HTR-8/SVneo (cell line): ENCODE data around the gene ELOB.

Source experiments
- DNase-seq: peaks from one replicate; pipeline ENCODE4 v3.0.0; 2011; ENCODE audit warnings: low spot score, mixed read lengths; ENCODE audit not compliant: insufficient read length
- FAIRE-seq: peaks from 2 replicates; lab custom pipeline; 2011; peaks lifted over from hg19 to GRCh38; lab: Jason Lieb, UNC

Gene ELOB

DNA sequence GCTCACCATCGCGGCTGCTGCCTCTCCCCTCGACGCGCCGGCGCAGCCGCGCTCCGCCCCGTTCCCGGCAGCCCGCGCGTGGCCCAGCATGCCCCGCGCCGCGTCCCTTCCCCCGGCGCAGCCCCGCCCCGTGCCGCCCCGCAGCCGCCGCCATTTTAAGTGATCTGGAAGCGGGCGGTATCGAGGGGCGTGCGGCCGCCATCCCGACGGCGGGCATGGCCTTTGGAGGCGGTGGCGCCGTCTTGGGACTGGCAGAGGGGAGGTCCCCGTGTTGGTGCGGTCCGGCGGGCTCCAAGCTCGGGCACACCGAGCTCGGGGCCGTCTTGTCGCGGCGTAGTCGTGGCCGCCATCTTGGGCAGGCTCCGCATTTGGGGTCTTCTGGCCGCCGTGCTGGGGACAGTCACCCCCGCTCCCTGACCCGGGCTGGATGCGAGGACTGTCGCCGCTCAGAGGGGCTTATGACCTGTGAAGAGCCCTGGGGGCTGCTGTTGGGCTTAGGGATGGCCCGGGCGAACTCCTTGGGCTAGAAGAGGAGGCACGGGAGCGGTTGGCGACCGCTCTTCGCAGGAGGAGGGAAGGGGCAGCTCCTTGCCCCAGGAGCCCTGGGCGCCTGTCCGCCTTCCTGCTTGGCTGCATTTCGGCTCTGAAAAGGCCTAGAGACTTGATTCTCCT is at the start of gene ELOB:
TSS of gene ELOB (minus strand) at position 50 of the 672 bp plus-strand sequence. CDS start at position 9, 41 bp downstream.
- DNase-seq (peak; percentile 86), FAIRE-seq (peak; percentile 80)

DNA sequence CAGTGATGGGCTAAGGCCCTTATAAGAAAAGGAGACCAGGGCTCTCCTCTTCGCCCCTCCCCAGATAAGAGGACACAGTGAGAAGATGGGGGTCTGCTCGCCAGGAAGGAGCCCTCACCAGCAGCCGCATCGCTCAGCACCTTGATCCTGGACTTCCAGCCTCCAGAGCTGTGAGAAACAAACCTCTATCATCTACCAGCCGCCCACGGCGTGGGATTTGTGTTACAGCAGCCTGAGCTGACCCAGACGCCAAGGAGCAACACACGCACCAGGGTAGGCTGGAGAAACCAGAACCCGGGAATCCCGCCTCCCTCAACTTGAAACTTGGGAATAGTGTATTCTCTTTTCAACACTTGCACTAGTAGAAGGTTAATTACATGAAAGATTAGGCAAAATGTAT is 48.8 kb upstream of the ELOB start:
- DNase-seq (no peak), FAIRE-seq (no peak)

DNA sequence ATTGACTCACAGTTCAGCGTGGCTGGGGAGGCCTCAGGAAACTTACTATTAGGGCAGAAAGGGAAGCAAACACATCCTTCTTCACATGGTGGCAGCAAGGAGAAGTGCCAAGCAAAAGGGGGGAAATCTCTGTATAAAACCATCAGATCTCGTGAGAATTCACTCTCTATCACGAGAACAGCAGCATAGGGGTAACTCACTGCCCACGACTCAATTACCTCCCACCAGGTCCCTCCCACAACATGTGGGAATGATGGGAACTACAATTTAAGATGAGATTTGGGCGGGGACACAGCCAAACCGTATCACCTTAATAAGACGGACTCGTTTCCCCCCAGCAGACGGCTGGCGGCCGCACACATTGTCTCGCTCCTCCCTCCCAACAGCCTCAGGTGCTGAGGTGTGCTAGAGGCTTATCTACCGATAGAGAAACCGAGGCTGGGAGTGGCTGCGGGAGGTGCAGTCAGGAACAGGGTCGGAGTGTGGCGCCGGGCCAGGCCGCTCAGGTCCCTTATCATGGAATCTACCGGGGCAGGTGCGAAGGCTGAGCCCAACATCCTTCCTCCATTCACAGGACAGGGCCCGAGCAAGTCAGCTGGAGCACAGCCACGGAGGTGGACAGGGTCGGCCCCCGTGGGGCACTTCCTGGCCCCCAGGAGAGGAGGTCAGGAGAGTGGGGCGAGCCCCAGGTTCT is 48.1 kb upstream of the ELOB start:
- DNase-seq, result no peak
- no peak for FAIRE-seq

- DNase-seq (no peak), FAIRE-seq (no peak)
These were observed 47.5 kb upstream of the ELOB start for GRCh38 chr16:2824626-2825025.

- no peak for DNase-seq
- FAIRE-seq, result no peak
These were observed 45.4 kb upstream of the ELOB start for GRCh38 chr16:2822496-2822895.

GRCh38 chr16:2822158-2822495 is 45.0 kb upstream of the ELOB start:
- DNase-seq (no peak), FAIRE-seq (no peak)

DNA sequence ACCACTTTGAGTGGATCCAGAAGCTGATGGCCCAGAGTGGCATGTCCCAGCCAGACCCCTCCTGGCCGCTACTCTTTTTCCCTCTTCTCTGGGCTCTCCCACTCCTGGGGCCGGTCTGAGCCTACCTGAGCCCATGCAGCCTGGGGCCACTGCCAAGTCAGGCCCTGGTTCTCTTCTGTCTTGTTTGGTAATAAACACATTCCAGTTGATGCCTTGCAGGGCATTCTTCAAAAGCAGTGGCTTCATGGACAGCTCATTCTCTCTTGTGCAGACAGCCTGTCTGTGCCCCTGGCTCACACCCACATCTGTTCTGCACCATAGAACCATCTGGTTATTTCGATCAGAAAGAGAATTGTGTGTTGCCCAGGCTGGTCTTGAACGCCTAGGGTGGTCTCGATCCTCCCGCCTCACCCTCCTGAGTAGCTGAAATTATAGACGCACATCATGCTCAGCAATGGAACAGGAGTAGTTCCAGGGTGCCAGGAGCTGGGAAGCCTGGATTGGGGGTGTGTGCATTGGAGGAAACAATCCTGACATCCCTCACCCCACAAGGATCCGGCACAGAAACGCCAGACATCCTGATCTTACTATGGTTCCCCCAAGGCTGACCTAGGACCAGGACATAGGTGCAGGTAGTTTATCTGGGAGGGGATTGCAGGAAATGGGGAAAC is 44.5 kb upstream of the ELOB start:
- FAIRE-seq (no peak), DNase-seq (no peak)

- DNase-seq (no peak), FAIRE-seq (no peak)
These were observed 43.9 kb upstream of the ELOB start for GRCh38 chr16:2820836-2821486.

- DNase-seq (no peak), FAIRE-seq (no peak)
These were observed 43.1 kb upstream of the ELOB start for GRCh38 chr16:2819939-2820835.

GRCh38 chr16:2819179-2819938 is 42.3 kb upstream of the ELOB start:
- FAIRE-seq (no peak), DNase-seq (no peak)

DNA sequence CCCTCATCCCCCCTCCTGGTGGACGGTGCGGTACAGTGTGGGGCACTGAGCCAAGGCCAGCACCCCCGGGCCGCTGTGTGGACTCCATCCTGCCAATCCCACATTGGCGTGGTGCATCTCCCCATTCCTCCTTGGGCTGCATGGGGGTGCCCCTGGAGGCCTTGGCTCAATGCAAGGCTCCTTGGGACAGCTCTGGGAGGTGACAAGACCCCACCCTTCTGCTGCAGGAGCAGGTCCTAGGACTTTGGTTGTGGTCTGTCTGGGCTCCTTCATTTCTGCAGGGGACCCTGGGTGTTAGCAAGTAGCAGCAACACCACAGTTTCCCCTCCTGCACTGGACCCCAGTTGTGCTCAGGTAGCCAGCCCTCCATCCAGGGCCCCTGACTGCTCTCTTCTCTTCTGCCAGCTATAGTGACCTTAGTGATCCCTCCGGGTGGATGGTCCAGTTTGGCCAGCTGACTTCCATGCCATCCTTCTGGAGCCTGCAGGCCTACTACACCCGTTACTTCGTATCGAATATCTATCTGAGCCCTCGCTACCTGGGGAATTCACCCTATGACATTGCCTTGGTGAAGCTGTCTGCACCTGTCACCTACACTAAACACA is 41.3 kb upstream of the ELOB start:
- DNase-seq (no peak), FAIRE-seq (no peak)

GRCh38 chr16:2817340-2818271 is 40.5 kb upstream of the ELOB start:
- FAIRE-seq, result no peak
- DNase-seq, result no peak

GRCh38 chr16:2816751-2817339 is 39.8 kb upstream of the ELOB start, which contains the start of gene PRSS21:
Gene PRSS21, plus strand, starts transcription at chr16:2817237. Its CDS starts 32 bp downstream, at chr16:2817269.
- no peak for FAIRE-seq

DNA sequence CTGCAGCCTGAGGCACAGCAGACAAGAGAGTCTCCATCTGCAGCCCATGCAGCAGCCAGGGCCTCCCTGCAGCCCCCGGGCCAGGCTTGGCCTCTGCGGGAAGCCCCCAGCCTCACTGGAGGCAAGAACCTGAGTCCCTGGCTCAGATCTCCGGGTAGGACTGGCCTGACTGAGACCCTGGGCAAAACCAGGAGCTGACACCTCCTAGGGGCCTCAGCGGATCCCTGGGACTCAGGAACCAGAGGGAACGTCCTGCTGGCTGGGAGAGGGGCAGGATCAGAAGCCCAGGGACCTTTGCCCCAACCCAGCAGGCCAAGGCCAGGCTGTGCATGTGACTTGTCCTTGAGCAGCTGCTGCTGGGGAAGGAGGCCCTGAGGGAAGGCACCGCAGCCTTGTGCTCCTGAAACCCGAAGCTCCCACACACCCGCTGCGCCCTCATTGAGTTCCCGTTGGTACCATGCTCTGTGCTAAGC is 38.3 kb upstream of the ELOB start:
- FAIRE-seq, result no peak

More at GRCh38 chr16:2816751-2817339, 39.8 kb upstream of the ELOB start, which contains the start of gene PRSS21:
- DNase-seq, result no peak

DNA sequence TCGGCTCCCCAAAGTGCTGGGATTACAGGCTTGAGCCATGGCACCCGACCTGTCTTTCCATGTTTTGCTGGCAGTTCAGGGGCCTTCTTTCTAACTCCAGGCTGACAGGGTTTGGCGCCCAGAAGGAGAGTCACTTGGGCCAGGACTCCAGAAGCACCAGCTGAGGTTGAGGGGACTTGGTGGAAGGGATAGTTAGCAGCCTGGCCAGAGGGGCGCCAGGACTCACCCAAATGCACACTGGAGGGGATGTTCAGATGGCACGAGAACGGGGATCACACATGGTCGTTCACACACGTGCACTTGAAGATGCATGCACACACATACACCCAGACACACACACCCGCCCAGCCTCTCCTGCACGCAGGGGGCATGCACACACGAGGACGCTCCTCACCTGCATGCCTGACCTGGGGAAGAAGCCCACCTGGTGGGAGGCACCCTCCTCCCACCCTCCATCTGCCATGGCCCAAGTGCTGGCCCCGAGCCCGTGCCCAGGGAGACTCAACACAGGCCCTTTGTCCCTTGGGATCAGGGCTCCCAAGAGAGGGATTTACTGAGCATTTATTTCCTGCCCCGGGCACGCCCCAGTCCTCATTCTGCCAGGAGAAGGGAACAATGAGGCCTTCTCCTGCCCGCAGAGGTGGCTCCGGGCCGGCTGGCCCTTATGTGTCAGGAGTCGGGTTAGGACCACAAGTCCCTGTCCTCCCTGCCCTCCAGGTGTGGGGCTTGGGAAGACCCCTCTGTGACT is 37.6 kb upstream of the ELOB start:
- FAIRE-seq, result no peak
- DNase-seq, result no peak

More for the DNA sequence above, 38.3 kb upstream of the ELOB start:
- no peak for DNase-seq

DNA sequence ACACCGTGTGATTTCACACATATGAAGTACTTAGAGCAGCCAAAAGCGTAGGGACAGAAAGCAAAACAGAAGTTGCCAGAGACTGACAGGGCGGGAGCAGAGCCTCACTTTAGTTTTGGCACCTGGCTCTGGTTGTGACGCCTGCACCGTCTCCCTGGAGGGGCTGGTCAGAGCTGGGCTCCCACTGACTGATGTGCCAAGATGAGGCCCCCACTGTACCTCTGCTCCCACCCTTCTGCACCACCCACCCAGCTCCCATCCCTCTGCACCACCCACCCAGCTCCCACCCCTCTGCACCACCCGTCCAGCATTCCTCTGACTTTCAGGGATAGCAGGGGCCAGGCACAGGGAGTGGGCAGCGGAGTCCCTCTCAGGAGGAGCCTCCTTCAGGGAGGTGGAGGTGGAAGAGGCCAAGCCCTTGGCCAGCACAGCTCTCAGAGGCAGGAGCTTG is 36.7 kb upstream of the ELOB start:
- no peak for FAIRE-seq
- DNase-seq, result no peak
